Measurements from ENCODE around the gene SNCB. TPM values are rescaled to one million over a fixed set of nuclear protein-coding genes. Genes with fewer than 3 reads are reported as not detected.

SNCB gene
- total RNA-seq, 1 experiment from 2014 or later, result 6.8 TPM

- Mint-ChIP-seq H3K9me3 (no peaks in the 10 kb centered on the region), H3K36me3 (no peaks in the 10 kb centered on the region), H3K4me1 (peaks cover 2% of the 10 kb centered on the region), H3K27ac (no peak overlapping the region), H3K4me3 (no peak overlapping the region), H3K27me3 (ENCODE audit: low read depth) (peaks cover 10% of the 10 kb centered on the region)
- TF ChIP-seq CTCF (IDR thresholded peaks at IDR 0.05), result peak; percentile 87
- TF ChIP-seq STAT6 (CRISPR knock-in tag; conservative IDR thresholded peaks at IDR 0.05; ENCODE audit: low read depth), result no peak
- DNase-seq (ENCODE audit: low spot score), result peak; percentile 88
- ATAC-seq, result peak; percentile 81
- CTCF ChIA-PET, result interaction anchor here (0.6 to 2.2 kb wide), 11 partner anchors 12 to 157 kb away, joined by 3 to 11 read pairs (median 4); partner anchors contain the start of gene RNF44
- POLR2A ChIA-PET, result interaction anchor here (1.6 kb wide), 1 partner anchor 36 kb away, joined by 4 read pairs; no protein-coding TSS in a partner anchor
Observed at GRCh38 chr5:176573564-176574296, 56.6 kb downstream of the SNCB start.

Small RNA genes within 50 kb of the gene (microRNA-seq; reads per million reads assigned to microRNA genes)
- not detected for gene MIR4281 (ENCODE audit: borderline number of aligned reads)

Other genes starting within 250 kb of the SNCB start
- 51.7 to 57.7 TPM (median 52.1 TPM) in 3 replicates for gene NOP16, start 241.9 kb downstream of the SNCB start, total RNA-seq (2021)
- gene HIGD2A, start 241.8 kb downstream of the SNCB start, total RNA-seq (2021), result 98.2 to 112 TPM (median 108 TPM) in 3 replicates
- gene CLTB, start 214.0 kb downstream of the SNCB start, total RNA-seq (2021), result 28.6 to 33.8 TPM (median 30.3 TPM) in 3 replicates
- gene FAF2, start 182.1 kb downstream of the SNCB start, total RNA-seq (2021), result 31.9 to 32.9 TPM (median 32.1 TPM) in 3 replicates
- 204 to 233 TPM (median 216 TPM) in 3 replicates for gene RNF44, start 93.1 kb downstream of the SNCB start, total RNA-seq (2021)
- 0.44 to 1.1 TPM (median 0.63 TPM) in 3 replicates for gene CDHR2, start 81.2 kb downstream of the SNCB start, total RNA-seq (2021)
- gene GPRIN1, start 20.4 kb downstream of the SNCB start, total RNA-seq (2021), result 5.4 to 8.5 TPM (median 5.8 TPM) in 3 replicates
- gene EIF4E1B, start 141 bp upstream of the SNCB start, total RNA-seq (2021), result 0.74 to 1.3 TPM (median 1.1 TPM) in 3 replicates
- 45.7 to 47.8 TPM (median 46.1 TPM) in 3 replicates for gene TSPAN17, start 16.9 kb upstream of the SNCB start, total RNA-seq (2021)
- gene UNC5A, start 180.0 kb upstream of the SNCB start, total RNA-seq (2021), result 7.9 to 10.2 TPM (median 9.4 TPM) in 3 replicates